Measurements from ENCODE around the gene CTAG1B. TPM values are rescaled to one million over a fixed set of nuclear protein-coding genes. Genes with fewer than 3 reads are reported as not detected.
"Not testable (repeated sequence)": the region's sequence is repeated elsewhere in the genome, so short reads cannot be mapped to it uniquely, and the experiment has no call there.

CTAG1B gene
- 1.8 TPM in 1 of 2 replicates, not detected in the other for total RNA-seq (2014; rRNA removed; shearing (Covaris generic))

DNA sequence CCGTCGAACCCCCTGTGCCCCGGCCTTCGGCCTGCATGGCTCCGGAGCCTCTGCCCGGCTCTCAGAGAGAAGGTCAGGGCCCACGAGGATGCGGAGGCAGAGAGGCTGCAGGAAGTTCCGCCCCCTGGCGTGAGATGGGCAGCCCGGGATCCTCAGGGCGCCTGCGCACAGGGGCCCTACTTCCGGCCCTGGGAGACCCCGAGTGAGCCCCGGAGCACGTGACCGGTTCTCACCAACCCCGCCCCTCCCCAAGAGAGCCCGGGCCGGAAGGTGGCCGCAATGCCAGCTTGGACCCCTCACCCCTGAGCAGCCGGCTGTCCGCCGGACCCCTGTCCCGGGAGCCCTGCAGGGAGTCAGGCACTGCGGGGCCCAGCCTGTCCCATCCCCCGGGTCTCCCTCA, at the start of gene CTAG1B:
Gene CTAG1B (minus strand): TSS at position 101 of the 400 bp plus-strand sequence. CDS start 64 bp downstream, at position 37.
- not testable (repeated sequence) for DNase-seq (ENCODE audit: low read depth)

DNA sequence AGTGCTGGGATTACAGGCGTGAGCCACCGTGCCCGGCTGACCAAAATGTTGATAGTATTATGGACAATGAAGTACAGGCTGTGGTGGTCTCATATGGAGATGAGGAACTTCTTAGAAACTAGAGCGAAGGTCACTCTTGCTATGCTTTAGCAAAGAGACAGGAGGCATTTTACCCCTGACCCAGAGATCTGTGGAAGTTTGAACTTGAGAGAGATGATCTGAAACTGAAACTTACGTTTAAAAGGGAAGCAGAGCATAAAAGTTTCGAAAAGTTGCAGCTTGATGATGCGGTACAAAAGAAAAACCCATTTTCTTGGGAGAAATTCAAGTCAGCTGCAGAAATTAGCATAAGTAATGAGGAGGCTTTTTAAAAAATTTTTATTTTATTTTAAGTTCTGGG, 42.8 kb upstream of the CTAG1B start:
- DNase-seq (ENCODE audit: low read depth), result no peak

DNA sequence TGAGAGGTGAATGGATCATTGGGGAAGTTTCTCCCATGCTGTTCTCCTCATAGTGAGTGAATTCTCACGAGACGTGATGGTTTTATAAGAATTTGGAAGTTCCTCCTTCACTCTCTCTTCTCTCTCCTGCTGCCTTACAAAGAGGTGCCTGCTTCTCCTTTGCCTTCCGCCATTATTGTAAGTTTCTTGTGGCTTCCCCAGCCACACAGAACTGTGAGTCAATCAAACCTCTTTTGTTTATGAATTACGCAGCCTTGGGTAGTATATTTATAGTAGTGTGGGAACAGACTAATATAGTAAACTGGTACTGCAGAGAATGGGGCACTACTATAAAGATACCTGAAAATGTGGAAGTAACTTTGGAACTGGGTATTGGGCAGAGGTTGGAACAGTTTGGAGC, 42.1 kb upstream of the CTAG1B start:
- no peak for DNase-seq (ENCODE audit: low read depth)

DNA sequence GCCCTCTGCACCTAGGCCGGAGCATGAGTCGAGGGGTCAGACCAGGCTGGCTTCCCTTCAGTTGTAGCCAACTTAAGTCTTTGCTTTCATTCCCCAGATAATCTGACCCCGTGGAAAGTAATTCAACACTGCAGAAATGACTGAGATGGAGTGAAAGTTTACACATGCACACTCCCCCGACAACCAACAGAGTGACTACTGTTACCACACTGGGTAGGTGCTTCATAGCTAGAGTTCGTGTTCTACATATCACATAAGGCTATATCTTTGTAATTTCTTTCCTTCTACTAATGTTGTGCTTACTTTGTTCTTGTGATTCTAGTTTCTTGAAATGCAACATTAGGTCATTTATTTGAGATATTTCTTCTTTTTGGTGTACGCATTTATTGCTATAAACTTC, 41.5 kb upstream of the CTAG1B start:
- no peak for DNase-seq (ENCODE audit: low read depth)

GRCh38 chrX:154658957-154659356, 39.9 kb upstream of the CTAG1B start:
- DNase-seq (ENCODE audit: low read depth), result no peak

DNA sequence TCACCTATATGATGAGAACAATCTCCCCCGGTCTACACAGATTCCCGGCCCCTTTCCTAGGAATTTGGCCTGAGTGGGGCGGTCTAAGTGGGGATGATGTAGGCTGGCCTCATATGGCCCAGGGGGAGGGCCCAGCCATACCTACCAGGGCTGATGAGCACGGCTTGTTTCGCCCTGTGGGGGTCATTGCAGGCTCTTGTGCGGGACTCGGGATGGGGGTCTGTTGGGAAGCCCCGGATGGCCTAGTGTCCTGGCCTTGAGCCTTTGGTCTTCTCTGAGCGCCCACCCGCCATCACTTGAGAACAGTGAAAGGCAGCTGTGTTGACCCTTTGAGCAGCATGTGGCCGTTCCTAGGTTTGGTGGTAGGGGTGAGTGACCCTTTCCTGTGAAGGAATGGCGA, 39.1 kb upstream of the CTAG1B start:
- DNase-seq (ENCODE audit: low read depth), result no peak

DNA sequence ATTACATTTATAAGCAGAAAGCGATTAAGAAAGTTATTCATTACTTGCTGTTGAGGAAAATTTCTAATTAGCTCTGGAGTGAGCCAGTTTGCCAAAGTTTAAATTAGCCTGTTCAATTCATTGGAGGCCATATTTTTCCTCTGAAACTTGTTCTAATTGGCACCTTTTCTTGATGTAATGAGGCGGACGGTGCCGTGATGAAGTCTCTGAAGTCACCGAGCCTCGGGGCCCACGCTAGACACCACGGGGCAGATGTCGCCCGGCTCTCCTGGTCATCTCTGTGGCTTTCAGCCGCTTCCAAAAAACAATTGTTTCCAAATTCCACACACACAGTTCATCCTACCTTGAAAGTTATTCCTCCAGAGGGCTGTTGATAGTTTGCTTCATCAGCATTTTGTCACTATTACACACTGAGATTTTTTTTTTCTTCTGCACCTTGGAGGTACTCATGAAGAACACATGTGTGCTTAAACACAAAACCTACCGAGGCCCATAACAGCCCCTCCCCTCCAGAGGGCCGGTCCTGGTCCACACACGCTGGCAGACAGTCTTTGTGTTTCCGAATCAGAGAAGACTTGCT, 38.2 kb upstream of the CTAG1B start:
- no peak for DNase-seq (ENCODE audit: low read depth)

DNA sequence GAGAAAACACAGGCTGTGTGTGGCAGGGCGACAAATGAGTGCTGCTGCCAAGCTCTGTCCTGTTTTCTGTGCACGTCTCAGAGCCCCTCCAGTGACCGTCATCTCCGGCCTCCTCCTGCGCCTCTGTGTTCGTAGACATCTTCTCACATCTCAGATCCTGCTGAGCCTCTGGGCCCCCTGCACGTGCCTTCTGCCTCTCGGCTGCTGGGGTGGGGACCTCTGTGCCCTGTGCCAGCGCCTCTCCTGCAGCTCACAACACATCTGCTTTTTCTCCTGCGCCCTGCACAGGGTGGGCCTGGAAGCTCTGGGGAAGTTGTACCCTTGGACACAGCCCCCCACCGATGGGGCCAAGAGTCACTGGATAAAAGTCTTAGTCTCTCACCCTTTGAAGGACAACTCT, 36.7 kb upstream of the CTAG1B start:
- no peak for DNase-seq (ENCODE audit: low read depth)

DNA sequence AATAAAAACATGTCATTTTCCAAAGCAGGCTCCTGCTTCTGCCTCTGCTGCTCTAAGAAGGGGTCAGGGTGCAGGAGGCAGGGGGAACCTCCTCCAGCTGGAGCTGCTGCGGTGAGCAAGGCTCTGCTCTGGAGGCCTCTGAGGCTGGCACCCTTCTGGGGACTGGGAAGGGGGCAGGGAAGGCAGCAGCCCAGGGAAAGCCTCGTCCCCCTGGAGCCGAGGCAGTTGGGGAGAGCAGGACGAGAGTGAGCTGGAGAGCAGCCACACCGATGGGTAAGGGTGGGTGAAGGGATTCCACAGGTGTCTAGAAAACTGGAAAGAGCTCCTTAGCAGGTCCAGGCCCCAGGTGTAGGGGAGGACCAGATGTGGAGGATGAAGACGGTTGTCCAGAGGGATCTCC, 36.3 kb upstream of the CTAG1B start:
- DNase-seq (ENCODE audit: low read depth), result no peak

GRCh38 chrX:154654925-154655324, 35.8 kb upstream of the CTAG1B start:
- no peak for DNase-seq (ENCODE audit: low read depth)

DNA sequence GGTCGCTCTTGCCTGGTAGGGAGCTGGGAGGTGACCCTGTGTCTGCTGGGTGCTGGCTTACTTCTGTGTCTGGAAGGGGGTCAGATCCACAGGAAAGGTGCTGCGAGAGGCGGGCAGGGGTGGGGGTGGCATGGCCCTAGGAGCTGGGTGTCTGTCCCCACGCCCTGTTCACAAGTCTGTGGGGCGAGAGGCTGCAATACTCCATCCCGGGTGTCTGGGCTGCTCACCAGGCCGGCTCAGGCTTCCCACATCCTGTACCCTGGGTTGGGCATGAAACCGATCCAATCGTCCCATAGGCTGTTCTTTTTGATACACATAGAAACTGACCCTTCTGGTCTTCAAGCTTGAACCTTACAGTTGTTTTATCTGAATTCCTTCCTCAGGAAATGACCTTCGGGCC, 35.3 kb upstream of the CTAG1B start:
- no peak for DNase-seq (ENCODE audit: low read depth)

GRCh38 chrX:154653413-154653812, 34.3 kb upstream of the CTAG1B start, which contains the start of gene CTAG2:
TSS of gene CTAG2 (minus strand) at chrX:154653579. CDS start at chrX:154653515, 64 bp downstream.
- DNase-seq (ENCODE audit: low read depth), result not testable (repeated sequence)

GRCh38 chrX:154653048-154653401, 33.9 kb upstream of the CTAG1B start:
- no peak for DNase-seq (ENCODE audit: low read depth)

DNA sequence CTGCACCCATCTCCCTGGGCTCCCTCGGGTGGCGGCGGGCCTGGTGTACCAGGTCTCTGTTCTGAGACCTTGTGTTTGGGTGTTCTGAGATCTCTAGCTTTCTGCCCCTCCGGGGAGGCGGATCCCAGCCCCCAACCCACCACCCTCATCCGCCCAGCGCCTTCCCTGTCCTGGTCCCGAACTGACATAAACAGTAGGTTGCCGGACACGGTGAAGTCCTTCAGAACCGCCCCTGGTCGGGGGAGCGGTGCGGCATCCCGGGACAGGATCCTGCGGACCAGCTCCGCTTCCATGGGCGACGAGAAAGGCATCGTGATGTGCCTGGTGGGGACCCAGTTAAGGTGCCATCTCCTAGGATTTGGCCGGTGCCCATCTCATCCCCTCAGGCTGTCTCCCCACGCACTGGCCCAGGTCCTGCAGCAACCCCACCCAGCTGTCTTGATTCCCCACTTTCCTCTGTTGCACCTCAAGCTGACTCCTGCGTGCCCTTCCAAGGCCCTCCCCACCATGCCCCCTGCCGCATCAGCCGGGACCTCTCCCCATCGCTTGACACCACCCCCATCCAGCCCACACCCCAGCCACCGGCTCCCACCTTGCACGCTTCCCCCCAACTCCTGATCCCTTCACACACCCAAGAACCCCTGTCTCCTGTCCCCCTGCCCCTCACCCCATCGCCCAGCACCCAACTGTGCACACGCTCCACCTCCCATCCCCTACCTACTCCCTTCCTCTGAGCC, 33.4 kb upstream of the CTAG1B start:
- DNase-seq (ENCODE audit: low read depth), result no peak

DNA sequence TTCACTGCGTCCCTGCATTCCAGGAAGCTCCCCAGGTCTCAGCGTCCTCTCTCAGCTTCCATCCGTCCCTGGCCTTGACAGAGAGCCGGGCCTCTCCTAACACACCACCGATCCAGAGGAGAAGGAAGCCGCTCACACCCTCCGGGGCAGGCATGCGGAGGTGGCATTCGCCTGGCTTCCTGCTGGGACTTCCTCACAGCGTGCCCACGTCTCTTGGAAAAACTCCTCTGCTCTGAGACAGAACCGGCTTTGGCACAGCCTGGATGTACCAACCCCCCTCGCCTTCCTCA, 31.1 kb upstream of the CTAG1B start:
- no peak for DNase-seq (ENCODE audit: low read depth)

DNA sequence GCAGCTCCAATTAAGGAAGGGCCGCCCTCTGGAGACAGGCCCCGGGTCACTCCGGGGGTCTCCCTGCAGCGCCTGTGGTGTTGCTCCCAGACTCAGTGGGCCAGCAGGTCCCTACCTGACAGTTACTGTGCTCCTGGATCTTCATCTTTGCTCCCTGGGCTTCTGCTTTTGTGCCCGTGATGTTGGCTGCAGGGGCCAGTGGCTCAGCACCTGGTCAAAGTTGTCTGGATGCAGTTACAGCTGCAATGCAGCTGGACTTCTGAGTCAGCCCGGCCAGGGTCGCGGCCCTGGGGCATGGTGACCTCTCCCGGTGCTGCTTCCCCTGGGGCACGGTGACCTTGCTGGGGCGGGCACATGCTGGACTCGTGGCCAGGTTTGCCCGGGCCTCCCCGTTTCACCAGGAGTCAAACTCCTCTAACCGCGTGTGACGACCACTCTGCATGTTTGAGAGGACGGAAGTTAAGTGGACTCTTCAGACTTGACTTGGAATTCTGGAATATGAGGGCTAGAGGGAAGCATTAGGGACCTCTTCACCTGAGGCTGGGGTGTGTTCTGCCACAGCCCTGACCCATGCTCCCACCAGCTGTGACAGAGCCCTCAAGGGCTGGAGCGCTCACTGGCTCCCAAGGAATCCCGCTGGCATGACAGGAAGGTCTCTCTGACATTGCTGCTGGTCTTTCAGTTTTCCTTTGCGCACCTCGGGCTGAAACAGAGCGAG, 30.6 kb upstream of the CTAG1B start:
- no peak for DNase-seq (ENCODE audit: low read depth)

DNA sequence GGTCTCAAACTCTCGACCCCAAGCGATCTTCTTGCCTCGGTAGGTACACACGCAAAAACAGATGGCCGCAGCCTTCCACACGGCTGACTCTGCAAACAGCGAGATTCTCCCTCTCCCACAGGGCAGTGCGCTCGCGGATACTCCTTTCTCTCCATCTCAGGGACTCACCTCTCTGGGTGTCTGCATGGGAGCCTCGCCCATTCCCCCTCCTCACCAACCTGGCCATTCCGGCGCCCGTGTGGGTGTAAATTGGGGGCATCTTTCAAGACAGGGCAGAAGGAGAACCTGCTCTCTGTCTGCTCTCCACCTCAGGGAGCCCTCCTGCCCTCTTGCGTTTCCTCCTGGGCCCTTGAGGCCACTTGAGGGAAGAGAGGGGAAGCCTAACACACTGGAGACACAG, 29.8 kb upstream of the CTAG1B start:
- no peak for DNase-seq (ENCODE audit: low read depth)

DNA sequence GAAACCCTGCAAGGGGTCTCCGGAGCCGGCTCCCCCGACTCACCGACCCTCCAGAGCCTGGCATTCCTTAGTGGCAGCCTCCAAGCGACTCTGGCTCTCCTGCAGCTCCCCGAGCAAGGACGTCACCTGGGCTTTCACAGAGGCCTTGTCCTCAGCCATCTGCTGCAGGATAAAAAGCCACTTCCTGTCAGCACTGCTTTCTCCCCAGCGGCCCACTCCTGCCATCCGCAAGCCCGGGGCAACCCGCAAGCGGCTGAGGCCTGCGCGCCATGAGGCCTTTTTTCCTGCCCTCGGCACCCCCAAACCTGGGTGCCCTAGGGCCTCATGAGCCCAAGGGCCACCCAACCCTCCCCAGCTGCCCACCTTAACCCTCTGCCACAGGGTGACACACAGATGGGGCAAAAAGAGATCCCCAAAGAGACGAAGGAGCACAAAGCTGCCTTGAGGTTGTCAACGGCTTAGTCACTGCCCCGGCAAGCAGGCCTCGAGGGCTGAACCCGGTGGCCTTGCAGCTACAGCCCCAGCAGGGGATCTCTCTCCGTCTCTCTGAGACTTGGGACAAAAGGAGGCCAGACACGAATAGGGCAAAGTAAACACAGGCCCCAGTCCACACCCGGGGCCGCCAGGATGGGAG, 26.8 kb upstream of the CTAG1B start:
- DNase-seq (ENCODE audit: low read depth), result not testable (repeated sequence)

DNA sequence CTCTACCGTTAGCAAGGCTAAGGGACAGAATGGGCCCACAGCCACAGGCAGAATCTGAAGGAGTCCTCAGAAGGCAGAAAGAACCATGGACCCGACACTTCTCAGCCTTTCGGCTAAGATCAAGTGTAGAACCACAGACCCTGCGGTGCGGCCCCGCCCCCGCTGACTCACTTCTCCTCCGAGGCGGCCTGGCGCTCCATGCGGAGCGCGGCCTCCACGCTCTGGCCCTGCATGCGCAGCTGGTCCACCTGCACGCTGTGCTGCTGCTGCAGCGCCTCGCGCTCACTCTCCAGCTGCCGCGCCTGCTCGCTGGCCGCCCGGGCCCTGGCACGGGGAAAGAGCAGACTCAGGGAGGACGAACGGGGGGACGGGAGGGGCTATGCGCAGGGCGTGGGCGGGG, 24.6 kb upstream of the CTAG1B start:
- DNase-seq (ENCODE audit: low read depth), result not testable (repeated sequence)

GRCh38 chrX:154641740-154642139, 22.7 kb upstream of the CTAG1B start:
- not testable (repeated sequence) for DNase-seq (ENCODE audit: low read depth)

DNA sequence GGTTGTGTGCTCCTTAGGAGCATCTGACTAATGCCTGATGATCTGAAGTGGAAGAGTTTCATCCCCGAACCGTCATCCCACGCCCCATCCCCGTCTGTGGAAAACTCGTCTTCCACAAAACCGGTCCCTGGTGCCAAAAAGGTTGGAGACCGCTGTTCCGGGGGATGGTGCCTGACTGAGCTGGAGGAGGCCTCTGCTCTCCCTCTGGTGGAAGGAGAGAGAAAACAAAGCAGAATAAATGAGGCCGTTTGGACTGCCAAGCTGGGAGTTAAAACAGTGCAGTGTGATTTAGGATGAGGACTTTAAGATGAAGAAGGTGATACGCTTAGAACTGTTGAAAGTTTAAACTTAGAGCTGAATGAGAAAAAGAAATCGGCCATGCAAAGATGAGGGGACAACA, 14.6 kb upstream of the CTAG1B start:
- DNase-seq (ENCODE audit: low read depth), result not testable (repeated sequence)

DNA sequence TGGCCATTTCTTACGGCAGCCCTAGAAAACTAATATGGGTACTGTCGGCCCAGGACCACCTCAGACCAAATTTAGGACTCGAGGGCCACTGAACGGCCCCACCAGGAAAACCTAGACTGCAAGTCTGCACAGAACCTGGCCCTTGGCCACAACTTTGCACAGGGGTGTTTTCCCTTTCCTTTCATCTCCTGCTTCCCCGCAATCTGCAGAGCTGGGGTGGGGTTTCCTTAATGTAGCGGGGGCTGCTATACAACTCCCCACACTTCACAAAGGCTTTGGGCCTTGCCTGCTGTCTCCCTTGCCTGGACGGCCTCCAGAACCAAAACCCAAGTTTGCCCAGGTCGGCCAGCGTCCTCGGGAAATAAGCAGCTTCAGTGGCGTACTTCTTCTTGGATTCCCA, 11.9 kb upstream of the CTAG1B start:
- DNase-seq (ENCODE audit: low read depth), result not testable (repeated sequence)

DNA sequence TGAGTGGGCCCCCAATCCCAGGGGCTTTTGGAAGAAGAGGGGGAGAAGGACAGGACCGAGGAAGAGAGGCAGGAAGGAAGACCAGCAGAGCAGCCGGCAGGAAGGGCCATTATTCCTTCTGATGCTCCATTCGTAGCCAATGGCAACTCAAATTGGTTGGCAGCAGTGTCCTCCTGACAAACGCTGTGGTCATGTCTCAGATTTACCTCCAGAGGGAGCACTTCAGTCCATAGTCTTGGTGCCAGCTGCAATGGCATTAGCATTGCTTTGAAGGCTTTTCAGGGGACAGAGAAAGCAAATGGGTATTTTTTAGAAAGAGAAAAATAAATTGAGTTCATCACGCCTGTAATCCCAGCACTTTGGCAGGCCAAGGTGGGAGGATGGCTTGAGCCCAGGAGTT, 9.9 kb upstream of the CTAG1B start:
- DNase-seq (ENCODE audit: low read depth), result not testable (repeated sequence)
